Measurements from ENCODE around the gene SGCD. TPM values are rescaled to one million over a fixed set of nuclear protein-coding genes. Genes with fewer than 3 reads are reported as not detected.

SGCD gene
- total and polyA plus RNA-seq, 4 donors = 0.79 to 20.9 (median 6.0) TPM

DNA sequence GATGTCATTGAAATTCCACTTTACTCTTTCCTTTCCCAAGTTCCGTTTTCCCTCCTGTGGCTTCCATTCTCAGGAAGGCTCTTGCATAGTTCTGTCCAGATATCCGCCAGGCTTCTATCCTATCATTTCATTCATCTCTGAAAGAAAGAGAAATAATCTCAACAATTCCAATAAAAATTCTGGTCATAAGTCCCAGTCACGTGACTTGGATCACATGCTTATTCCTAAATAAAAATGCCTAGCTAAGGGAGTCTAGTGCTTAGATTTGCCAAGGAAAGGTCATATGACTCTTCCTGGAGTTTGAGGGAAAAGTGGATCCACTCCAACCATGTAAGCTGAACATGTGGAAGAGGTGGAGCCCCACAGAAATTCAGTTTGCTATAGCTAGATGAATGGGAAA, 377.2 kb downstream of the SGCD start:
- 82 to 89% methylated on average over 3 of the region's 3 CpGs for WGBS, 2 donors
- ATAC-seq (ENCODE audit: insufficient read depth, low FRiP score) (no peak), DNase-seq (no peak)
- no peaks in the 10 kb centered on the region for H3K4me1 ChIP-seq (ENCODE audit: control insufficient read depth in 5 of 5, insufficient read depth in 5 of 5, low read length in 5 of 5)
- TF ChIP-seq, protein P1, sequence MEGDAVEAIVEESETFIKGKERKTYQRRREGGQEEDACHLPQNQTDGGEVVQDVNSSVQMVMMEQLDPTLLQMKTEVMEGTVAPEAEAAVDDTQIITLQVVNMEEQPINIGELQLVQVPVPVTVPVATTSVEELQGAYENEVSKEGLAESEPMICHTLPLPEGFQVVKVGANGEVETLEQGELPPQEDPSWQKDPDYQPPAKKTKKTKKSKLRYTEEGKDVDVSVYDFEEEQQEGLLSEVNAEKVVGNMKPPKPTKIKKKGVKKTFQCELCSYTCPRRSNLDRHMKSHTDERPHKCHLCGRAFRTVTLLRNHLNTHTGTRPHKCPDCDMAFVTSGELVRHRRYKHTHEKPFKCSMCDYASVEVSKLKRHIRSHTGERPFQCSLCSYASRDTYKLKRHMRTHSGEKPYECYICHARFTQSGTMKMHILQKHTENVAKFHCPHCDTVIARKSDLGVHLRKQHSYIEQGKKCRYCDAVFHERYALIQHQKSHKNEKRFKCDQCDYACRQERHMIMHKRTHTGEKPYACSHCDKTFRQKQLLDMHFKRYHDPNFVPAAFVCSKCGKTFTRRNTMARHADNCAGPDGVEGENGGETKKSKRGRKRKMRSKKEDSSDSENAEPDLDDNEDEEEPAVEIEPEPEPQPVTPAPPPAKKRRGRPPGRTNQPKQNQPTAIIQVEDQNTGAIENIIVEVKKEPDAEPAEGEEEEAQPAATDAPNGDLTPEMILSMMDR (IDR thresholded peaks at IDR 0.05; ENCODE audit: control extremely low read depth, extremely low read depth) = no peak
- no peaks in the 10 kb centered on the region for H3K27me3 ChIP-seq (ENCODE audit: control insufficient read depth in 3 of 3, insufficient read depth in 3 of 3, low read length in 2 of 3)
- H3K27ac ChIP-seq (ENCODE audit: low read depth in 1 of 2, low read length in 1 of 2) = no peak overlapping the region
- H3K9me3 ChIP-seq (ENCODE audit: control insufficient read depth in 4 of 4, insufficient read depth in 3 of 4, low read length in 3 of 4) = no peaks in the 10 kb centered on the region
- no peak overlapping the region for H3K4me3 ChIP-seq
- no peaks in the 10 kb centered on the region for H3K36me3 ChIP-seq (ENCODE audit: control insufficient read depth in 4 of 4, insufficient read depth in 4 of 4, low read length in 4 of 4)
- no peak overlapping the region for H3K9ac ChIP-seq (ENCODE audit: insufficient read depth in 1 of 2, low read length in 2 of 2)

DNA sequence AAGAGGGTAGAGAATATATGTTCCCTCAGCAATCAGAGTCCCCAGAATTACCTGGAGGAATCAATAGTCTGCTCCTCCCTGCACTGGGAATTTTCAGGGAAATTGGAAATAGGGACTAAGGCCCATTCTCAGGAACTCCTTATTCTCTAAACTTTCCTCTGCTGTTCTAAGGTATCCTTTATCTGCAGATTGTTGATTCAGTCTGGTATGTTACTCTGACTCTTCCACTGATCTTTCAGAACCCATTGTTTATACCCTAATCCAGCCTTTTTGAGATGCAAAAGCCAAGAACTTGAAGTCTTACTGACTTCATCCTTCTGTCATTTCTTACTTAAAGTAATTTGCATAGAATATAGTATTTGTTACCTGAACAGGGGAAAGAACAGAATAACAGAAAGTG, 379.7 kb downstream of the SGCD start:
- H3K36me3 ChIP-seq (ENCODE audit: control insufficient read depth in 4 of 4, insufficient read depth in 4 of 4, low read length in 4 of 4) = no peaks in the 10 kb centered on the region
- H3K9ac ChIP-seq (ENCODE audit: insufficient read depth in 1 of 2, low read length in 2 of 2) = no peak overlapping the region
- H3K4me1 ChIP-seq (ENCODE audit: control insufficient read depth in 5 of 5, insufficient read depth in 5 of 5, low read length in 5 of 5) = no peaks in the 10 kb centered on the region
- no peak overlapping the region for H3K27ac ChIP-seq (ENCODE audit: low read depth in 1 of 2, low read length in 1 of 2)
- no peaks in the 10 kb centered on the region for H3K9me3 ChIP-seq (ENCODE audit: control insufficient read depth in 4 of 4, insufficient read depth in 3 of 4, low read length in 3 of 4)
- no peak overlapping the region for H3K4me3 ChIP-seq
- TF ChIP-seq, protein P1 (IDR thresholded peaks at IDR 0.05; ENCODE audit: control extremely low read depth, extremely low read depth) = no peak
- H3K27me3 ChIP-seq (ENCODE audit: control insufficient read depth in 3 of 3, insufficient read depth in 3 of 3, low read length in 2 of 3) = no peaks in the 10 kb centered on the region
- DNase-seq = no peak
- no peak for ATAC-seq (ENCODE audit: insufficient read depth, low FRiP score)

DNA sequence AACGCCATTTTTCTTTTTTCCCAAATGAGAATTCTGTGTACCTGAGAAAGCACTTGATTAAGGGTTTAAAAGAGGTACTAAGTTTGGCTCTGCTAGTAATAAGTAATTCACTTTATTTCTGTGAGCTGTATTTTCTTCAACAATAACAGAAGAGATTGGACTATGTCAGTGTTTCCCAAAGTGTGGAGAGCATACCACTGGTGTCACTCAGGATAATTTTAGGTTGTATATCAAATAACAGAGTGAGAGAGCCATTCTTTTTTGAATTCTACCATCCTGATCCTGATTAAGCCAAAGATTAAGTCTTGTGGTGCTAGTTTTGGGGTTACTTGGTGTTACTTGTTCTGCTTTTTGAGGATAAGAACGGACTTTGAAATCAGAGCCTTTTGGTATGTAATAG, 380.8 kb downstream of the SGCD start:
- Histone ChIP-seq H3K4me3 (no peak overlapping the region), H3K27me3 (ENCODE audit: control insufficient read depth in 3 of 3, insufficient read depth in 3 of 3, low read length in 2 of 3) (no peaks in the 10 kb centered on the region), H3K9me3 (ENCODE audit: control insufficient read depth in 4 of 4, insufficient read depth in 3 of 4, low read length in 3 of 4) (no peaks in the 10 kb centered on the region), H3K9ac (ENCODE audit: insufficient read depth in 1 of 2, low read length in 2 of 2) (no peak overlapping the region), H3K4me1 (ENCODE audit: control insufficient read depth in 5 of 5, insufficient read depth in 5 of 5, low read length in 5 of 5) (no peaks in the 10 kb centered on the region), H3K36me3 (ENCODE audit: control insufficient read depth in 4 of 4, insufficient read depth in 4 of 4, low read length in 4 of 4) (no peaks in the 10 kb centered on the region), H3K27ac (ENCODE audit: low read depth in 1 of 2, low read length in 1 of 2) (no peak overlapping the region)
- DNase-seq (no peak), ATAC-seq (ENCODE audit: insufficient read depth, low FRiP score) (no peak)
- WGBS, 2 donors = 89 to 92% methylated on average over 2 of the region's 2 CpGs
- TF ChIP-seq, protein P1 (IDR thresholded peaks at IDR 0.05; ENCODE audit: control extremely low read depth, extremely low read depth) = no peak

DNA sequence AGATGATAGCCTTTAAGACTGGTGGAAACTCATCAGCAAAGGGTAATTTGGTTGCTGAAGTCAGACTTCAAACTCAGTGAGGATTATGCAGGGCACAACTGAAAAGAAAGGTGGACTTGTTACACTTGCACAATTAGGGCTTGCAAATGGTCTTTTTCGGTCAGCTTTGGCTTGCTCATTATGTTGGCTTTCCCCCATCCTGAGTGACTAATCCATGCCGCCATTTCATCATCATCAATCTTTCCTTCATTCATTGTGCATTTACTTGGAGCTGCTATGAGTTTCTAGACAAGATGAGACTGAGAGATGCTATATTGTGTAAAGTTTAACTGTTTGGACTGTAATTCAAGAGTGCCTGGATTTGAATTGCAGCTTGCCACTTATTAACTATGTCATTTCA, 388.3 kb downstream of the SGCD start:
- Histone ChIP-seq H3K9ac (ENCODE audit: insufficient read depth in 1 of 2, low read length in 2 of 2) (no peak overlapping the region), H3K27ac (ENCODE audit: low read depth in 1 of 2, low read length in 1 of 2) (no peak overlapping the region), H3K27me3 (ENCODE audit: control insufficient read depth in 3 of 3, insufficient read depth in 3 of 3, low read length in 2 of 3) (no peaks in the 10 kb centered on the region), H3K4me3 (no peak overlapping the region), H3K36me3 (ENCODE audit: control insufficient read depth in 4 of 4, insufficient read depth in 4 of 4, low read length in 4 of 4) (no peaks in the 10 kb centered on the region), H3K4me1 (ENCODE audit: control insufficient read depth in 5 of 5, insufficient read depth in 5 of 5, low read length in 5 of 5) (peaks cover 0 to 5% (median 0%) of the 10 kb centered on the region in 5 donors), H3K9me3 (ENCODE audit: control insufficient read depth in 4 of 4, insufficient read depth in 3 of 4, low read length in 3 of 4) (no peaks in the 10 kb centered on the region)
- TF ChIP-seq, protein P1 (IDR thresholded peaks at IDR 0.05; ENCODE audit: control extremely low read depth, extremely low read depth) = no peak
- no peak for DNase-seq
- WGBS, 2 donors = 90 to 92% methylated on average over 2 of the region's 2 CpGs
- ATAC-seq (ENCODE audit: insufficient read depth, low FRiP score) = no peak
